Activated CD8-positive, alpha-beta memory T cell treated with anti-CD3 and anti-CD28 coated beads, Interleukin-2, amount 50 U/mL, for 1 hour (primary cell): ENCODE data around the gene PEPD.

Experiments
- DNase-seq: peaks from one replicate; pipeline ENCODE4 v3.0.0-alpha.2; 2020; ENCODE audit errors: extremely low read depth

Gene PEPD

DNA sequence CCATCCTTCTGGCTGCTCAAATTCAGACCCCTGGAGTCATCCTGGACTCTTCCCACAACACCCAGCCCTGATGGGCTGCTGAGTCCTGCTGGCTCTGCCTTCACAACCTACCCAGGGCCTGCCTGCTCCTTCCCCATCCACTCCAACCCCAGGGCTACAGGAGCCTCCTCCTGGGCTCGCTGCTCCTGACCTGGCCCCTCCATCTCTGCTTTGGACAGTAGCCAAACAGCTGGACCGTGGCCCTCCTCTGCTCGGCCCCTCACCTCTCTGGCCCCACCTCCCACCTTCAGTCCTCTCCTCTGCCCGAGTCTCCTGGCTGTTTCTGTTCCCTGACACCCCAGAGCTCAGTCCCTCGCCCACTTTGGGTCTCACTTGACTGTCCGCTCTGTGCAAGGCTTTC lies 81.3 kb downstream of the PEPD start:
- no peak for DNase-seq

DNA sequence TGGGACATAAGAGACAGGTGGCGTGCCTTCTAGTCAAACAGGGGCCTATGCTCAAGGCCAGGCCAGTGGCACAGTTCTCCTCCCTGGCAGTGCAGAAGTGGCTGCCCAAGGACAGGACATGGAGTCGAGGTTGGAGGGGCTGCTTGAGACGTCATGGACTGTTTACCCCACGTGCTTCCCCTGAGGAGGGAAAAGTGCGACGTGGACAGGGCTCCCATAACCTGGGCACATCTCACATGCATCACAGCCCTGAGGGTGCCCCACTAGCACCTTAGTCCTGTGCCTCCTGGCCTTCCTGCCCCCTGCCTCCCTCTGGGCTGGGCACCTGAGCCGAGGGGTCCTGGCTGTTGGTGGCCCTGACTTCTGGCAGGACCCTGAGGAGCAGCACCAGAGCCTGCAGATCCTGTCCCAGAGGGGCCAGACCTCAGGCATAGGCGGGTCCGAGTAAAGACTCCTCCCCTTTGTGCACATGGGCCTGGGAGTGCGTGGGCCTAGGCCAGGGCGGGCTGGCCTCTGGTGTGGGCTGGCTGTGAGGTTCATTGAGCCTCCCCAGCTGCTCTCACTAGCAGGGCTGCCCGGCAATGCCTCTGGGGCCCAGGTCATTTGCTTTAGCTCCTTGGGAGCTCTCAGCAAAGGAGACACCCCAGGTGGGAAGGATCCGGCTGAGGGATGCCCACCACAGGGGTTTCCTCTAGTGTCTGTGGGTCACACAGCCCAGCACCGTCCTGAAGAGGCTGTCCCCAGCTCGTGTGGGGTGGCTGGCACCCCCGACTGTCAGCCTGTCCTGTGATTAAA lies 82.4 kb downstream of the PEPD start:
- no peak for DNase-seq

GRCh38 chr19:33437821-33438671 lies 83.5 kb downstream of the PEPD start:
- DNase-seq, result no peak

DNA sequence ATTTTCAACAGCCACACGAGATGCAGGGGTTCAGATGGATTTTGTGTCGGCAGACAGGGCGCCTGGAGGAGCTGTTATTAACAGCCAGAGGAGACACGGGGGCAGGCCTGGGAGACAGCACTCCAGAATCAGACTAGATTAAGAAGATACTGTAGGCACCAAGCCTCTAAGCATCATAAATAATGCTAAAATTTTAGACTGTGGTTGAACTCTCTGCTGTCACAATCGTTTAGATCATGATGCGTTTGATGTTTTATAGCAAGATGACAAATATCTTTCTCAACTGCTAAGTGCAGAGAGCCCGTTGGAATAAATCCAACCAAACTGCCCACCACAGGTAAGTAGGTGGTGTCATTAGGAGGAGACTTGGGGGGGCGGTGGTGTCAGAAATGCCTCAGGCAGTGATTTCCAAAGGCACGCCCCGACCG lies 84.2 kb downstream of the PEPD start:
- DNase-seq, result no peak

- no peak for DNase-seq
Measured at GRCh38 chr19:33436360-33437345, 84.9 kb downstream of the PEPD start.

- DNase-seq, result no peak
Measured at GRCh38 chr19:33435706-33436359, 85.8 kb downstream of the PEPD start.

DNA sequence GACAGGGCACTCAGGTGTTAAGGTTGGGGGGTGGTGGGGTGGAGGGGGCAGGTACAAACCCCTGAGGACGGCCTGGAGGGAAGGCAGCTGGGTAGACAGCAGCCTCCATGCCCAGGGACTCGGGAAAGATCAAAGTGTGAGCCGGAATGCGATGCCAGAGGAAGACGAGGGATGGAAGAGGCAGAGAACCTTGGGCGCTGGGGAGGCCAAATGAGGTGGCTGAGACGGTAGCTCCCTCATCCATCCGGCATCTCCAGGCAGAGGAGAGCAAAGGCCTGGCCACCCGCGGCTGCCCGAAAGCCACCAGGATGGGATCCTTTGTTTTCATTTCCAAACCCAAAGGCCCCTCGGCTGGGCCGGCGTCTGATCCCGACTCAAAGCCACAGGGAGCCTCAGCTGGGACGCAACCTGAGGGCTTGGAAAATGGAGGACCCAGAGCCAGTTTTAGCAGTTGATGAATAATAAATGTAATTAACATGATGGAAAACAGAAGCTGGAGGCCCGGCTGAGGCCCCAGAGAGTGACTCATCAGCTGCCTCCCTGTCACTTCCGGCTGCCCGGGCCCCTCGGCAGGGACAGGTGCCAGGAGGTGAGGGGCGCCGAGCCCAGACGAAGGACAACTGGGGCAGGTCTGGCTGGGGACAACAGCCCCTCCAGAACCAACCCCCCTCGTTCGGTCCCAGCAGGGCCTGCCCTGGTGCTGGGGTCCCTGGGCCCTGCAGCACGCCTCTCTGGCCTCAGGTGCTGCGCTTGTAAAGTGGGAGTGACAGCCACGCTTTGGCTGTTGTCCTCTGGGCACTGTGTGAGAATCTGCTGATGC lies 86.5 kb downstream of the PEPD start:
- no peak for DNase-seq

- no peak for DNase-seq
Measured at GRCh38 chr19:33434069-33434885, 87.3 kb downstream of the PEPD start.

DNA sequence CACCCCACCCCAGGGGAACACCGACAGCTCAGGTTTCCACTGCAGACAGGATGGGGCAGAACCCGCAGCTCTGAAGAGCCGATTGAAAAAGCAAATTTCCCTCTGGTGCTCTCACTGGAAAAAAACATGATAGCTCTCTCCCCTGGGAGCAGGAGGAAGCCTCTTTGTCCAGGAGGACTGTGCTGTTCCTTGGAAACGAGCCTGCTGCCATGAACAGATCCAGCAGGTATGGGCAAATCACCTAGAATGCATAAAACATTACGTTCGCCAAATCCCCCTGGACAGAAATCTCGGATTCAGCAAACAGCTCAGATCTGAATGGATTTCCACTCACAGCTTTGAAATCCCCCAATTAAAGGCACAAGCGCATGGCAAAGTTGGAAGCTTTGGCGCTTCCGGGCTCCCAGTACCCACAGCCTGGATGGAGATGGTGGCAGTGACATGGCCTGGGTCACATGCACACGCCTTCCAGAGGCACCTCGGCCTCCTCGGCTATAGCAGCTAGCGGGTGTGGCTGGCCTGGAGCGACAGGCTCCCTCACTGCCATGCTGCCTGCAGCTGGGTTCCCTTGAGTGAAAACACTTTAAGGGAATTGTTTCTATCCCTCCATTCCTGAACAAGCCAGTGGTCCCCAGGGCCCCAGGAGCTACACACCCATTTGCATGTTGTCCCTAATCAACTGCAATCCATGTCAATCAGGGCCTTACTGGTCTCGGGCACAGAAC lies 89.0 kb downstream of the PEPD start:
- no peak for DNase-seq

DNA sequence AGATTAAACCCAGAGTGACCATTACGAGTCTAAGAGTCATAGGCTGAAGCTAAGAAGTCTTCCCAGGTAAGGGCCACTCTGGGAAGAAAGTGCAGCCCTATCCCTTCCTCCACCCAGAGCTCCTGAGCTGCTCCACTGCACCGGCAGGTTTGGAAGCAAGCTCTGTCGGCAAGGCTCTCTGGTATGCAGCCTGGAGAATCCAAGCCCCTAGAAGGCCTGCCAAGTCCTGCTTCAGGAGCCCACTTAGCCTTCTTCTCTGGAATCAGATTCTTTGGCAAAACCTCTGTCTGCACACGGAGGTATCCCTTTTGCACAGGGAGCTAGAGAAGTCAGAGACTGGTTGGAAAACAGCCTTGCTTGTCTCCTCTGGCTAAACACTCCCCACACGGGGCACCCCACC lies 89.6 kb downstream of the PEPD start:
- no peak for DNase-seq

DNA sequence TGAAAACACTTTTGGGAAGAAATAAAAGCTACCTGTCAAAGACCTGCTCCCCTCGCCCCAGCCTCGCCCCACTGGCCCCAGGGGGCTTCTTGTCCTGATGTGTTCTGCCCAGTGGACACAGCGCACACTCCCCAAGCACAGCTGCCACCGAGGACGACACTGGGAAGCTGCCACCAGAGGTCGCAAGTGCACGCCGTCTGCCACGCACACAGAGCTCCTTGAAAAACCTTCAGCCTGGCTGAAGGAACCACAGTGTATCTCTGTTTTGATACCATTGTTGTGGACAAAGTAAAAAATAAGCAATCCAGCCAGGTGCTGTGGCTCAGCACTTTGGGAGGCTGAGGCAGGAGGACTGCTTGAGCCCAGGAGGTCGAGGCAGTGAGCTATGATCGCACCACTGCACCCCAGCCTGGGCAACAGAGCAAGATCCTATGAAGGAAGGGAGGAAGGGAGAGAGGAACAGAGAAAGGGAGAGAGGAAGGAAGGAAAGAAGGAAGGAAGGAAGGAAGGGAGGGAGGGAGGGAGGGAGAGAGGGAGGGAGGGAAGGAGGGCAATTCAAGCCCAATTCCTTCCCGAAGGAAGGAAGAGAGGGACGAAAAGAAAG lies 90.8 kb downstream of the PEPD start:
- no peak for DNase-seq

- DNase-seq, result no peak
Measured at GRCh38 chr19:33429891-33430673, 91.5 kb downstream of the PEPD start.

GRCh38 chr19:33428627-33429125 lies 92.9 kb downstream of the PEPD start:
- DNase-seq, result no peak

DNA sequence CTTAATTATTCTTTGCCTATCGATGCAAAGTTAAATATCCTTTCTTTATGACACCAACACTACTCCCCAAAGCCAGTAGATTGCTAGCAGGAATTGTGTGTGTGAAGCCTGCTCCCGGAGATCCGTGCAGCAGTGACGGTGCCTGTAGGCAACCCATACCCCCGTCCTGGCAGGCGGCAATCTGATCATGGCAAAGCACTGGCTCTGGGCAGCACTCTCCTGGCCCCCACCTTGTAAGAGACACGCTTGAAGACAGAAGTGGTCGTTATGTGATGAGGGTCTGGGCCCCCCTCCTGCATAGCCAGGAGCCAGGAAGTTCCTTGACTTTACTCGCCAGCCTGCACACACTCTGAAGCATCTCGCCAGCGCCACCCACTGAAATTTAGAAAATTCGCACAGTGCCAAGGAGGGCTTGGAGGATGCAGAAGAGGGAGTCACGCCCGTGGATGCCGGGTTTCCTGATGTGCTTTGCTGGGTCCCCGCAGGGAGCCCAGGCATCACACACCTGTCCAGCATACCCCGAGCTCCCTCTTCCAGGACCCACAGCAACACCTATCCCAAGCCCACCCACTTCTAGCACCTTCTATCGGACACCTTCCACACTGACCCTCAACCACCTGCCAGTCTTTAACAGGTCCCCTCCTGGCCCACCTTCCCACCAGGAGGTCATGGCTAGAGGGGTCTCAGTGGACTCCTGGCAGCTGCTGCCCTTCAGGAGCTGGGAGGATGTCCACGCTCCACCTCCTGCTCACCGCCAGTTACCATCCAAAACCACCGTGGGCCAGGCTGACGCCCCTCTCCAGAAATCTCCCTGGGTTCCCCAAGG lies 93.6 kb downstream of the PEPD start:
- no peak for DNase-seq

GRCh38 chr19:33426621-33427361 lies 94.8 kb downstream of the PEPD start:
- no peak for DNase-seq

- no peak for DNase-seq
Measured at GRCh38 chr19:33424181-33424580, 97.4 kb downstream of the PEPD start.
